PFSK-1 (cell line): ENCODE results near the gene PRKAR1B.

Experiments
- FOXP2 ChIP-seq: optimal IDR thresholded peaks from 2 replicates; pipeline ENCODE3; 2011; ENCODE audit warnings: borderline replicate concordance, control low read depth, inconsistent platforms; ENCODE audit not compliant: insufficient read depth; ENCODE audit errors: extremely low read length, extremely low read depth
- POLR2AphosphoS5 ChIP-seq: IDR thresholded peaks from 2 replicates; pipeline ENCODE4 v1.6.1; 2012; ENCODE audit warnings: low read depth, mild to moderate bottlenecking, control low read depth, low read length, moderate library complexity
- REST ChIP-seq, 2 experiments: IDR thresholded peaks; 2 replicates each; pipeline versions ENCODE4 v1.6.1 to v1.8.0; 2011 to 2012; ENCODE audit warnings: low read depth in 2 of 2, low read length in 2 of 2, control low read depth in 1 of 2, inconsistent platforms in 1 of 2, mild to moderate bottlenecking in 1 of 2, moderate library complexity in 1 of 2; ENCODE audit not compliant: insufficient read depth in 1 of 2
- SIN3A ChIP-seq: IDR thresholded peaks from 2 replicates; pipeline ENCODE4 v1.6.1; 2012; ENCODE audit warnings: mild to moderate bottlenecking, low read length, moderate library complexity, borderline replicate concordance; ENCODE audit not compliant: insufficient read depth
- TAF1 ChIP-seq: IDR thresholded peaks from 2 replicates; pipeline ENCODE4 v1.6.1; 2012; ENCODE audit warnings: low read length, control low read depth, borderline replicate concordance; ENCODE audit not compliant: insufficient read depth

The PRKAR1B gene

GRCh38 chr7:646487-646886 is 80.6 kb downstream of the PRKAR1B start:
- no peak for TF ChIP-seq TAF1
- TF ChIP-seq FOXP2: no peak
- no peak for TF ChIP-seq POLR2AphosphoS5
- TF ChIP-seq SIN3A: no peak
- TF ChIP-seq REST (IDR thresholded peaks at IDR 0.05; ENCODE audit: insufficient read depth in 1 of 2, low read depth in 2 of 2, low read length in 2 of 2): no peak

GRCh38 chr7:645606-646005 is 81.5 kb downstream of the PRKAR1B start:
- no peak for TF ChIP-seq FOXP2

- TF ChIP-seq TAF1 (no peak), FOXP2 (no peak), SIN3A (no peak), POLR2AphosphoS5 (no peak), REST (IDR thresholded peaks at IDR 0.05; ENCODE audit: insufficient read depth in 1 of 2, low read depth in 2 of 2, low read length in 2 of 2) (no peak)
These were observed 82.4 kb downstream of the PRKAR1B start for GRCh38 chr7:644381-645305.

- TF ChIP-seq TAF1 (no peak), FOXP2 (no peak), SIN3A (no peak), POLR2AphosphoS5 (no peak)
These were observed 85.1 kb downstream of the PRKAR1B start for GRCh38 chr7:641966-642365.

- TF ChIP-seq REST (IDR thresholded peaks at IDR 0.05; ENCODE audit: insufficient read depth in 1 of 2, low read depth in 2 of 2, low read length in 2 of 2) (no peak), SIN3A (no peak), FOXP2 (no peak), TAF1 (no peak), POLR2AphosphoS5 (no peak)
These were observed 85.8 kb downstream of the PRKAR1B start for GRCh38 chr7:641269-641671.

GRCh38 chr7:638256-639011 is 88.6 kb downstream of the PRKAR1B start:
- no peak for TF ChIP-seq FOXP2
- no peak for TF ChIP-seq TAF1
- TF ChIP-seq POLR2AphosphoS5: no peak
- TF ChIP-seq REST (IDR thresholded peaks at IDR 0.05; ENCODE audit: insufficient read depth in 1 of 2, low read depth in 2 of 2, low read length in 2 of 2): no peak
- no peak for TF ChIP-seq SIN3A
